SK-N-DZ (cell line): ENCODE measurements around the gene BNIPL. TPM values are rescaled to one million over a fixed set of nuclear protein-coding genes. Genes with fewer than 3 reads are reported as not detected.

ENCODE experiments used
- DNase-seq: peaks from one replicate; pipeline ENCODE4 v3.0.0-alpha.2; 2015; ENCODE audit warnings: low spot score
- polyA plus RNA-seq, 2 experiments: library from polyadenylated mRNA; depleted of rRNA; stranded (reverse); fragments of >200 nt; gene quantifications; 2 replicates each; pipeline ENCODE4 v1.2.3, GENCODE V29; 2014

The BNIPL gene, protein sequence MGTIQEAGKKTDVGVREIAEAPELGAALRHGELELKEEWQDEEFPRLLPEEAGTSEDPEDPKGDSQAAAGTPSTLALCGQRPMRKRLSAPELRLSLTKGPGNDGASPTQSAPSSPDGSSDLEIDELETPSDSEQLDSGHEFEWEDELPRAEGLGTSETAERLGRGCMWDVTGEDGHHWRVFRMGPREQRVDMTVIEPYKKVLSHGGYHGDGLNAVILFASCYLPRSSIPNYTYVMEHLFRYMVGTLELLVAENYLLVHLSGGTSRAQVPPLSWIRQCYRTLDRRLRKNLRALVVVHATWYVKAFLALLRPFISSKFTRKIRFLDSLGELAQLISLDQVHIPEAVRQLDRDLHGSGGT
- 1.9 and 2.1 TPM in 2 replicates for polyA plus RNA-seq (2014; cell fraction: cytosol; rRNA removed)
- polyA plus RNA-seq (2014; cell fraction: nucleus; rRNA removed), result 5.0 and 10.3 TPM in 2 replicates

DNA sequence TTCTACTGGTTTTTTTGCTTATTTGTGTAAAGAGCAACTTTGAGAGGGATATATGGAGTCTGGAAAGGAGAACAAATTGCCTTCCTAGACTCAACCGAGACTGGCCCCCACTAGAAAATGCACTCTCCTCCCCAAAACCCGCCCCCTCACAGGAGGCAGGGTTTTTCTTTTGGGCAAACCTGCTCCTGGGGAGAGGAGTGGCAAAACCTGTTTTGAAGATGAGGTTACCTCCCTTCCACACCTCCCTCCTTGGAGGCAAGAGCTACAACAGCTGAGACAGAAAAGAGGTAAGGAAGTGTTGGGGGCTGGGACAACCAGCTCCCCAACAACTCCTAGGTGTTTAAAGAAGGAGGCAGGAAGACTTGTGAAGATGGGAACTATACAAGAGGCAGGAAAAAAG, at the start of gene BNIPL:
BNIPL (plus strand) TSS at position 231 of the 400 bp plus-strand sequence; CDS start at position 371, 140 bp downstream.
- no peak for DNase-seq

DNA sequence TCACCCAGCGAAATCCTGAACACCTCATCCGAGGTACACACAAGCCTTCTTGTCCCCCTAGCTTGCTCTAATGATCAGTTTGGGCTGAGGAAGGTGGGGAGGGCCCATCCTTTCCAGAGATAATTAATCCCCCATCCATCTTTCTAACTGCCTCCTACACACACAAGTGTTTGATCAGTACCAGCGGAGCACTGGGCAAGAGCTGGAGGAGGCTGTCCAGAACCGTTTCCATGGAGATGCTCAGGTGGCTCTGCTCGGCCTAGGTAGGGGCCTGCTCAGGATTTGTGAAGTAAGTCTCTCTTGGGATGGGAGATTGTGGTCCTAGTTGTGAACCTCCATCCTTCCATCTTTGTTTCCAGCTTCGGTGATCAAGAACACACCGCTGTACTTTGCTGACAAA, 48.5 kb upstream of the BNIPL start:
- no peak for DNase-seq

DNA sequence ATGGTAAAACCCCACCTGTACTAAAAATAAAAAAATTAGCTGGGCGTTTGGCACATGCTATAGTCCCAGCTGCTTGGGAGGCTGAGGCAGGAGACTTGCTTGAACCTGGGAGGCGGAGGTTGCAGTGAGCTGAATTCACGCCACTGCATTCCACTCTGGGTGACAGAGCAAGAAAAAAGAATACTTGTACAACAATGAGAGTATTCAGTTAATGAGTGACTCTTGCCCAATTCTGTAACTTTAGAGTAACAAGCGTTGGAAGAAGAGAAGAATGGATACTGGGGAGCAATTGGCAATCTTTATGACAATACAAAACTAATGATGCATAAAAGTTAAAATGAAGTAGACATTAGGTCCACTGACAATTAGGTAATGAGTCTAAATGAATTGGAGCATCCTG, 43.8 kb upstream of the BNIPL start:
- no peak for DNase-seq

DNA sequence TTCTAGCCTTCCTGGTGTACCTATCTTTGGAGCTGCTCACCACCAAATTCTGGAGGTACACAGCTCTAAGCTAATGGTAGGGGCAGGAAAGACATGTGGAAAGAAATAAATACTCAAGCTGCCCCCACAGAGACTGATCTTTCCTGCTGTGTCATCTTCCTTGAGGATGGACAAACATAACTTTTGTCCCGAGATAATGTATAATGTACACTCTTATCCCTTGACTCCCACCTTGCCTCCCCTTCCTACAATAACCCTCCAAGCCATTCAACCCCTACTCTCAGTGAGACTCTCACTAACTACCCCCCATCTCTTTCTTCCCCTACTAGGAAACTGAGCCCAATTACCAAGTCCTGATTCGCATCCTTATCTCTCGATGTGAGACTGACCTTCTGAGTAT, 42.1 kb upstream of the BNIPL start:
- DNase-seq, result no peak

DNA sequence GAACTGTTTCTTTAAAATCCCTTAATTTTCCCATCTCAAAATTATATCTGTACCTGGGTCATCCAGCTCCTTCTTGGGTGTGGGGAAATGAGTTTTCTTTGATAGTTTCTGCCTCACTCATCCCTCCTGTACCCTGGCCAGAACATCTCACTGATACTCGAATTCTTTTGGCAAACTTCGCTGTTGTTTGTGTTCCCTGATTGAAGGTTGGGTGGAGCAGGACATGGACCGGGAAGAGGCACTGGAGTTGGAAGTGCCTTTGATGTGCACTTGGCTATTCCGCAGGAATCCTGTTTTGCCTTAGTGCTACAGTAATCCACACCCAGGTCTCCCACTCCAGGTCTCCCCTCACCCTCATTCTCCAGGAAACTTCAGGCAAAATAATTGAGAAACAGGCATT, 40.9 kb upstream of the BNIPL start:
- no peak for DNase-seq

DNA sequence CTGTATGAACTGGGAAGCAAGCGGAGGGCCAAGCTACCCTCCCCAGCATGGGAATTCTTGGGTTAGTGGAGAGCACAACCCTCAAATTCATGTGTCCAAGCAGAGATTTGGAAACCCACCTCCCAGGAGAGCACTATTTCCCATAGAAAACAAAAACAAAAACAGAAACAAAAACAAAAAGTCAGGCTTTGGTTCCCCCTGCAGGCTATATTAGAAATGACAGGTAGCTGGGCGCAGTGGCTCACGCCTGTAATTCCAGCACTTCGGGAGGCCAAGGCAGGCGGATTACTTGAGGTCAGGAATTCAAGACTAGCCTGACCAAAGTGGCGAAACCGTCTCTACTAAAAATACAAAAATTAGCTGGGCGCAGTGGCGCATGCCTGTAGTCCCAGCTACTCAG, 40.5 kb upstream of the BNIPL start:
- no peak for DNase-seq

DNA sequence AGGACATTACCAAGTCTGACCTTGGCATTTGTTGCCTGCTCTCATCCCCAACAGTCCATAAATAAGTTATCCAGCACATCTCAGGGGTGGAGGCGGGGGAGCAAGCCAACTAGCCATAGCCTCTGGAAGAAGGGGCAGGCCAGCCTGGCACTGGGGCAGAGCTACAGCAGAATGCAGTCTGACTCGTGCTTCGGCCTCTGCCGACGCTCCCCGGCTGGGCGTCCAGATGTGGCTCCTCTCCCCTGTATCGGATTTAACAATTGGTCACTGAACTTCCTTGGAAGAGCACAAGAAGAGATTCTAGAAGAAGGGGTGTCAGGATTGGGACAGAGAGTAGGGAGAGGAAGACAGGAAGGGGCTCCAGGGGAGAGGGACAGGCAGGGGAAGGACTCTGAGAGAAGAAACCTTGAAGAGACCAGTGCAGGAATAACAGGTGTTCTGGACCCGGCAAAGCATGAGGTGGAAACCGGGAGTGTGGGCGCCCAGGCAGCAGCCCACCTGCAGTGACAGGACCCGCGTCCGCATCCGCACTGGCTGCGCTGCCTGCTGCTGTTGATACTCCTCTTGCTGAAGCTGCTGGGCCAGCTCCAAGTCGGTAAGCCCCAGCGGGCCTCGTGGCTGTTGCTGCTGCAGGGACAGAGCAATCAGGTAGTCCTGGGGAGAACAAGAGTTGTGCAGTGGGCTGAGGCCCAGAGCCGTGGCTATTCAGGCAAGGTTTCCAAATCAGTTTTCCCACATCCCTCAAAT, 39.1 kb upstream of the BNIPL start:
- no peak for DNase-seq

DNA sequence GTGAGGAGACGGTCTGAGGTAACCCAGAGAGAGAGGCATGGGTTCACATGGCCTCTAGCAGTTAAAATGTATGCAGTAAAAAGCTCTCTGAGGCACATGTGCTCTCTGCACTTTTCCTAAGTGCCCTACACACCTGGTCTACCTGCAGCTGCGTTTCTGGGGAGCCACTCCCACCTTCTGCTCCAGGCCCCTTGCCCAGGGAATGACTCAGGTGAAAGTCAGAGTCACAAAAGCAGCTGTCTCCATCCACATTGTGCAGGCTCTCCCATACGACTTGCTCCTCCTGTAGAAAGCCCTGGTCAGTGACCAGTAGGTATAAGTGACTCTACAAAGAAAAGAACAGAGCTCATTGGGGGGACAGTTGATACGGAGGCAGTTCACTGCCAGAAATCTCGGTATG, 38.4 kb upstream of the BNIPL start:
- no peak for DNase-seq

DNA sequence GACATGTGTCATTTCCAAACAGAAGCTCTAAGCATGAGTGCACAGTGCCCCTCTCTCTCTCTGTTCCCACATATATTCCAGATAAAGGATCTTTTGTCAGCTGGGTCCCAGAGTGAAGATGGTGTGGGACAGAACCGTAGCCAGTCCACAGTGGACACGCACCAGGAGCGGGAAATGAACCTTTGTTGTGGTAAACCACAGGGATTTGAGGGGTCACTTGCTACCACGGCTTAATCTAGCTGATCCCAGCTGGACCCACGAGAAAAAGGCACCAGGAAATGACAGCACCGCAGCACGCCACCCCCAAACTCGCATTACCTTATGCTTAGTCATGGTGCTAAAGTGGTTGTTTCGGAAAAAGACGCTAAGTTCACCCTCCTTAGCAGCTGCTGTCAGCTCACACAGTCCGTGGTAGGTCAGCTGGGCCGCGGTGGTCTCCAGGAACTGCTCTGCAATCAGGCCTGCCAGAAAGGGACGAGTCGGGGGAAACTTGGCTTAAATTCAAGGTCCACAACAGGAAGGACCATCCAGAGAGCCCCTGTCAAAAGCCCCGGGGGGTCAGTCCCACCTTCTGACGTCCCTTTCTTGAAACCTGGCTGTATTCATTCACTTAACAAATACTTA, 37.2 kb upstream of the BNIPL start:
- no peak for DNase-seq

DNA sequence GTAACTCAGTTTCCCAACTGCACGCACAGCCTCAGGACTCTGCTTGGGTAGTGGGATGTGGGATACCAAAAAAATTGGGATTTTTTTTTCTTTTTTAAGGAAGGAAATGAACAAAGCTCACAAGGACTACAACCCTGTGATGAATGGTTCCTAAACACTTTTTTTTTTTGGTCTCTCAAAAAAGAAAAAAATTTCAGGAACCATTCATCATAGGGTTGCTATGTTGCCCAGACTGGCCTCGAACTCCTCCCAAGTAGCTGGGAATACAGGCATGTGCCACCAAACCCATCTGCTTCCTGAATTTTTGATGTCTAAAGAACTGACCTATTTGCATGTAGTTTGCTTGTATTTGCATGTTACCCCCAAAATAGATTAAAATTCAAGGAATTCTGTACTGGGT, 36.5 kb upstream of the BNIPL start:
- no peak for DNase-seq

DNA sequence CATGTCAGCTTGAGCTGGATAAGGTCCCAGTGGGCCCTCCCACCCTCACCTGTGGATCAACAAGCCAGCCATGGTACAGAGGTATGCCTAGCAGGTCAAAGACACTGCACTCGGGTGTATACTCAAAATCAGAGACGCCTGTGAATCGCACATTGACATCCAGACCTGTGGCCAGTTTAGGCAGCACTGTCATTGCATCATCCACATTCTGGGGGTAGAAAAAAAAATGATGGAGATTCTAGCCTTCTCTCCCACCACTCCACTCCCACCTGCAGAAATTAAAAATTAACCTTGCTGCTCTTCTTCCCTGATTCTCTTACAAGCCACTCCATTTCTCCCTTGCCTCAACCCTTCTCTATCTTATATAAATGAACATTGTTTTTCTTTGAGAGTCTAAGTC, 36.0 kb upstream of the BNIPL start:
- no peak for DNase-seq

DNA sequence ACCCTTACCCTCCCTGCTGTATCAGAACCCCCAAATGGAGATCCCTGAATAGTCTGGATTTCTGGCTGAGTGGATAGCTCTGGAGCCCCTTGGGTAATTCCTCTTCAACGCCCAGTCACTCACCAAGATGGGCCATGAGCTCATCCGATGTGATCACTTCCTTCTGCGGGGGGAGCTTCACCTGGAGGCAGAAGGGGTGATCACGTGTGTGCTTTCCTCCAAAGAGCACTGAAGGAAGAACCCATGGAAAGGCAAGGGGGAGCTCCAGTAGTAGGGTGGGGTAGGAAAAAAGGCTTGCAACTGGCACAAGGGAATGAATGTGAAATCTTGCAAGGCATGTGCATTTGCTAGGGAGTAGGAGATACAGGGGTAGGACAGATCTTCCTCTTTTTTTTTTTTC, 34.8 kb upstream of the BNIPL start:
- no peak for DNase-seq

DNA sequence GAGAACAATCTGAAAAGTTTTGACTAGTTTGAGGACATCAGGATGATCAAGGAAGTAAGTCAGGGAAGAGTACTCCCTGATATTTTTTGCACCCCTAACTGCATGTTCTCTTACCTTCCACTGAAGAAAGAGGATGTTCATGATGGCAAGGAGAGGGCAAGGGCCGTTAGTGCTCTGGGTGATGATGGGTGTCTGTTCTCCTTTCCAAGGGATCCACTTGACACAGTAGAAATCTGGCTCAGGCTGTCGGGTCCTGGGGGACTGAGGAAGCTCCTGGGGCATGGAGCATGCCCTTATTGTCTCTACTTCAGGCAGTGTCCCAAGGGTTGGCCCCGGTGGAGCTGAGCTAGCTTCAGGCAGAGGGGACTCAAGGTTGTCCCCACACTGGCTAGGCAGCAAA, 34.3 kb upstream of the BNIPL start:
- no peak for DNase-seq

DNA sequence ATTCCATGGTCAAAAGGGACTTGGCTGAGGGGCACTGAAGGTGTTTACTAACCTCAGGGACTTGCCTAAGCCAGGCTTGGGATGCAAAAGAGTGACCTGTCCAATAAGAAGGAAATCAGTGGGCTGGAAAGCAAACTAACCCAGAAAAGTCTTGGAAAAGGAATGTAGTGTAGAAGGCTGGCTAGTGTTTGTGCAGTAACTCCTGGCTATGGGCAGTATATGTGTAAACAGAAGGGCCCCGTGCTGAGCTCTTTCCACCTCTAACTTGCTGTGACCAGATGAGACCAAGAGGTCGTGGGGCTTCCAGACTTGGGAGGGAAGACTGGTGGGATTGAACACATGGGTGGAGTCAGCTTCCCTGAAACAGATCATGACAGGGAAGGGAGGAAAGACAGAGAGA, 33.8 kb upstream of the BNIPL start:
- no peak for DNase-seq

DNA sequence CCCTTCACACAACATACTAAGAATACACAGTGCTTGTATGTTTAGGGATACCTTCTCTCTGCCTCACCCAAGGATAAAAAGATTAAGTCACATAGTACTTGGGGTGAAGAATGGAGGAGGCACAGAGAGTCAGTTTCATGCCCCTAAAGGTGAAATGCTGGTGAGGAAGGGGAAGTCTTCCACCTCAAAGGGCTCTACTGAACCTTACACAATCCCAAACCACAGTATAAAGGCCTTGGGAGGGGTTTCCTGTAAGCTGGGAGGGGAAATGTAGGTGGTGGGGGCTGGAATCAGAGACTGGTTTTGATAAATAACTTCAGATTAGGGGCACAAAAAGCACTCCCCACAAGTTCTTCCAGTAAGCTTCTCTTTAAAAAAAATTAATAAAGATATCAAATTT, 33.2 kb upstream of the BNIPL start:
- DNase-seq, result no peak

DNA sequence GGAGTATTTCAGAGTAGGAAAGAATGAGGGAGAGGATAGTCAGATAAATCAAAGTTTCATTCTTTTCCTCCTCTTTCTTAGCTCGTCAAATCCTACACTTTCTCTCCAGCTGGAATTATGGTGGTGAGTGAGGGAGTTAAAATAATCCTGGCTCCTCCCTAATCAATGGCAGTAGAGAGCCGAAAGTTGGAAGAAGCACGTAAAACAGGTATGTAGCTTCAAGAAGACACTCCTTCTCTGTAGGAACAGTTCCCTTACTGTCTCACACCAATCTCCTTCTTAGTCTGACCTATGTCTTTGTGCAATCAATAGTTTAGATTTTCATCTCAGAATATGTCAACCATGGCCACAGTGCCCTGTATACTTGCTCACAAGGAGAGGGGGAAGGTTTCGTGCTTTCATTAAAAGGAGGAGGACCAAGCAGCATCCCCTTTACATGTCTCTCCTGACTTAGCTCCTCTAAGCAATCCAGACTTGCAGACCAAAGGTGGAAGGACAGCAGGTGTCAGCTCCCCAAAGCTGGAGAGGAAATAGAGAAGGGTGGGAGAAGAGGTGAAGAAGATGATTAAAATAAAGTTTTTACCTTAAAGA, 30.6 kb upstream of the BNIPL start:
- no peak for DNase-seq

DNA sequence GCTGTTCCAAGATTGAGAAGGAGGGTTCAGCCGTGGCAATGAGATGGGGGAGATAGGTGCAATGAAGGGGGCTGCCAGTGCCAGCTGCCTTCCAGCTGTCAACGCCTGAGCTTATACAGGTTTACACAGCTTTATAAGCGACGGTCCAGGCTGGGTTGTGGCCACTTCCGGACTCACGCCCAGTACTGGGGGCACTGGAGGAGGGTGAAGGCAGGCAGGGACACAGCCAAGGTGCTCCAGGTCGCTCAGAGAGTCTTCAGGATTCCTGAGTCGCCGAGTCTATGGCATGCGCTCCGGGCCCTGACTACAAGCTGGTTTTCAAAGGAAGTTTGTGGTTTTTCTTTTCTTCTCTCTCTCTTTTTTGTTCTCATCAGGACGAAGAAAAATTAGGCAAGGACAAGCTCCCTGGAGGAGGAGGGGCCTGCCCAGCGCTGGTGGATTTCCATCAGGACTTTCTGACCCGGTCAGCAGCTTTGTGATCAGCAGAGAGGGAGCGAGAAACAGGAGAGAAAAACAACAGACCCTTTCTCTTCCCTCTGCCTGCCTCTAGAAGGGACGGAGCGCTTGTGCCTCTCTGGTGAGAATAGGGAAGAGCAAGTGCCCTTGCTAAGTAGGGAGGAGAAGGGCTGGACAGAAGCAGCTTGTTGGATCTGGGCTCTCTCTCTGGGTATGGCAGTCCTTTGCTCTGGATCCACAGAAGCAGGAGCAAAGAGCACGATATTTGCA, 29.9 kb upstream of the BNIPL start, which contains the start of gene MINDY1:
MINDY1 (minus strand) TSS at position 576 of the 726 bp plus-strand sequence. CDS start 4,285 bp downstream, outside the sequence.
- peak; percentile 92 for DNase-seq

DNA sequence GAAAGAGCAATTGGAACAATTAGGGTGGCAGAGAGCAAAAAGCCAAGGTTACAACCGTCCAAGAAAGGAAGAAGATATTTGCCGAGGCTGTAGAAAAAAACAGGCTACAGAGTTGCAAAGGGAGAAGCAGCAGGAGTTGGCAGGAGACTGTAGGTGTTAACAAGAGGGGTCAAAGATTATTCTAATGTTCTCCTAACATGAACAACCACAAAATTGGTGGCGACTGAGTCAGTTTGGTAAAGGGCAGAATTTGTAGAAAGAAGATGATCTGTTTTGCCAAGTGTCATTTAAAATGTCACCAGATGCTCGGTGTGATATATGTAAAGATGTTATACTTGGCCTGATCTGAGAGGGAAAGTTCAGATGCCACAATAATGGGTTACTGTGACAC, 28.5 kb upstream of the BNIPL start:
- DNase-seq, result no peak

DNA sequence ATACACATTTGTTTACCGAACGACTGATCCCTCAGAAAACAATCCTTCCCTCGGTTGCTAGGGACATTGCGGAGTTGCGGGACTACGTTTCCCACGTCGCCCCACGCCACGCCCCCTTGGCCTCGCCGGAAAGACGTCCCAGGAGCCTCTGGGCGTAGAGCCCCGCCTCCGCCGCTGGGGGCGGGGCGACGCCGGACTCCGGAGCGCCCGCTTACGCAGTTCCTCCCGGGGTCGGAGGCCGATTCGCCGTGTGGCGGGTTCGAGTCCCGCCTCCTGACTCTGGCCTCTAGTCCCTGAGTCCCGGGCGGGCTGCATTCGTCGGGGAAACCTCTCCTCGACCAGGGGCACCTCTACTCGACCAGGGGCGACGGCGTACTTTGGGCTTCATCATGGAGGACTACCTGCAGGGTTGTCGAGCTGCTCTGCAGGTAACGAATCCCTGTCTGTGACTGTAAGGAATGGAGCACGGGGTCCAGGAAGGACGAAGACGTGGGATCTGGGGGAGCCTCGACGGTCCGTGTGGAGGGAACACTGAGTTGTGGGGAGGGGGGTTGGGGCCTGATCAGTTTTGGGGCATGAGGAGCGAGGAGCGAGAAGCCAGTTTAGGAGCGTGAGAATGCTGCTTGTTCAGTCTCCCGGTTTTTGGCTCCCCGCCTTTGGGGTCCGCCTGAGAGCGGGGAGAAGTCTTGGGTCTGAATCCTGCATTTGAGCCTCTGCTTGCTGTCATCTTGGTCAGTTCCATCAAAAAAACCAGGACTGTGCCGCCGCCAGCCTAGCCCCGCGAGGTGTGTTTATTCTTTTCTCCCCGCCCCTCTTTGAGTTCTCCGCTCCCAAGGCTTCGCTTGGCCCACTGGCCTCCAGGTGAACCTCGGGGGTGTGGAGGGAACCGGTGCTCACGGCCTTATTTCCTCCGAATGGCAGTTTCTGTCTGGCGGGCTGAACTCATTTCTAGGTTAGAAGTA, 27.9 kb upstream of the BNIPL start, which contains the start of gene PRUNE1:
PRUNE1 (plus strand) TSS at position 206 of the 962 bp plus-strand sequence; CDS start at position 390, 184 bp downstream.
- DNase-seq, result peak; percentile 96

DNA sequence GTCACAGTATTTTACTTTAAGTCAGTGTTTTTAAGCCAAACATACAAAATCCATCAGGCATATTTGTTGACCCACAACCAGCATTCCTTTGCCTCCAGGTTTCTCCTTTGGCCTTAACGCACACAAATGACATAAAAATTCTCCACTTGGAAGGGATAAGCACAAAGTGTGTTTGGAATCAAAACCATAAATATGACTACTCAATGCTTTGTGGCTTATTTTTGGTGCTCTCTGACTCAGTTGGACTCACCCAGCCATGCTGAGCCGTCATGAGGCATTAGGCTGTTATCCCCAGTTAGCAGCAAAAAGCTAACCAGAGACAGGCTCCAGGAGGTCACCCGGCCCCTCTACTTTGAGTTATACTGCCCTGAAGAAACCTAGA, 27.2 kb upstream of the BNIPL start:
- no peak for DNase-seq
